HepG2 (cell line): ENCODE results near the gene SLC25A23. TPM values are rescaled to one million over a fixed set of nuclear protein-coding genes. Genes with fewer than 3 reads are reported as not detected.

Source experiments
- ATAC-seq: fragments of 200-7000 bp; cut with Tn5 transposase; 3 replicates; pipeline ENCODE4 v1.9.1; 2020; ENCODE audit warnings: mild to moderate bottlenecking, moderate library complexity
- BruUV-seq: library from RNA; stranded (reverse); fragments of 400-500 nt; replicated peaks from 2 replicates; lab custom pipeline; 2021; lab: Mats Ljungman, UMichigan
- CTCF ChIA-PET: fragments of 300-600 bp; formaldehyde crosslinking; extraction: SDS; loops from one replicate; lab custom pipeline; 2021; ENCODE audit warnings: low total read pairs, inconsistent platforms, low intra/inter-chr PET ratio; lab: Yijun Ruan, JAX
- POLR2A ChIA-PET: fragments of 350-600 bp; sonication (Branson Sonifier 250); formaldehyde crosslinking; loops from one replicate; lab custom pipeline; 2020; ENCODE audit warnings: antibody characterized with exemption, inconsistent platforms; lab: Yijun Ruan, JAX
- DNase-seq: peaks from one replicate; pipeline ENCODE4 v3.0.0-alpha.2; 2015; ENCODE audit warnings: low spot score
- FAIRE-seq: peaks from 3 replicates; lab custom pipeline; 2011; peaks lifted over from hg19 to GRCh38; lab: Jason Lieb, UNC
- H2AFZ ChIP-seq: one replicate; pipeline ENCODE4 v1.6.1; 2011; ENCODE audit warnings: low read length, inconsistent platforms
- H3K27ac ChIP-seq: fragments of 300-600 bp; 3 replicates; pipeline ENCODE4 v1.8.0; 2011; ENCODE audit warnings: mixed run types, mild to moderate bottlenecking, mixed read lengths, low read length, inconsistent platforms; ENCODE audit not compliant: insufficient read depth; ENCODE audit errors: extremely low read length
- H3K27me3 ChIP-seq, 2 experiments: fragments of 200-600 bp in 1 of 2; 2 replicates in 1 of 2; 3 replicates in 1 of 2; pipeline versions ENCODE4 v1.6.0 to v1.8.0; 2011; ENCODE audit warnings: low read length in 2 of 2, mild to moderate bottlenecking in 2 of 2, moderate library complexity in 2 of 2, inconsistent platforms in 1 of 2; ENCODE audit not compliant: insufficient read depth in 2 of 2, control insufficient read depth in 1 of 2
- H3K36me3 ChIP-seq, 2 experiments: fragments of 200-600 bp in 1 of 2; replicated peaks in 1 of 2; 2 replicates in 1 of 2; 3 replicates in 1 of 2; pipeline versions ENCODE4 v1.5.1 to v1.8.0; 2011; ENCODE audit warnings: low read length in 2 of 2, inconsistent platforms in 1 of 2; ENCODE audit not compliant: insufficient read depth in 2 of 2, control insufficient read depth in 1 of 2
- H3K4me1 ChIP-seq: 2 replicates; pipeline ENCODE4 v1.5.1; 2012; ENCODE audit warnings: low read length, inconsistent platforms; ENCODE audit not compliant: insufficient read depth
- H3K4me2 ChIP-seq: 2 replicates; pipeline ENCODE4 v1.6.0; 2011; ENCODE audit warnings: low read depth, low read length, inconsistent platforms
- H3K4me3 ChIP-seq, 3 experiments: fragments of 200-600 bp in 1 of 3; sonication (generic), shearing (Covaris generic) in 1 of 3; replicated peaks in 1 of 3; 2 replicates each; pipeline ENCODE4 v1.5.1; 2011 to 2016; ENCODE audit warnings: low read length in 3 of 3, inconsistent platforms in 2 of 3, low read depth in 2 of 3, mild to moderate bottlenecking in 2 of 3, control low read depth in 1 of 3, mixed read lengths in 1 of 3; ENCODE audit not compliant: insufficient read depth in 1 of 3
- H3K79me2 ChIP-seq: one replicate; pipeline ENCODE4 v1.6.1; 2011; ENCODE audit warnings: low read length, inconsistent platforms; ENCODE audit not compliant: insufficient read depth
- H3K9ac ChIP-seq: 2 replicates; pipeline ENCODE4 v1.6.0; 2011; ENCODE audit warnings: mild to moderate bottlenecking, low read depth, low read length, inconsistent platforms; ENCODE audit not compliant: insufficient read depth
- H3K9me3 ChIP-seq: 2 replicates; pipeline ENCODE4 v1.5.1; 2012; ENCODE audit warnings: mild to moderate bottlenecking, low read length
- H4K20me1 ChIP-seq: 2 replicates; pipeline ENCODE4 v1.6.0; 2011; ENCODE audit warnings: inconsistent platforms, mild to moderate bottlenecking, low read length, moderate library complexity; ENCODE audit not compliant: insufficient read depth
- ETV6 ChIP-seq: sonication (generic); formaldehyde crosslinking; conservative IDR thresholded peaks from 2 replicates; pipeline ENCODE4 v1.4.0; 2020; ENCODE audit warnings: missing genetic modification reagents
- HCFC1 ChIP-seq: fragments of 150-350 bp; IDR thresholded peaks from 2 replicates; pipeline ENCODE4 v1.6.1; 2014; ENCODE audit warnings: low read depth, low read length
- HOXA5 ChIP-seq: sonication (generic); formaldehyde crosslinking; IDR thresholded peaks from 2 replicates; pipeline ENCODE4 v1.4.0; 2020; ENCODE audit warnings: missing genetic modification reagents
- MBD4 ChIP-seq: IDR thresholded peaks from 2 replicates; pipeline ENCODE4 v1.6.1; 2012; ENCODE audit warnings: low read length, inconsistent platforms, borderline replicate concordance
- NFE2L2 ChIP-seq: fragments of 150-350 bp; IDR thresholded peaks from 2 replicates; pipeline ENCODE4 v1.6.1; 2014; ENCODE audit warnings: low read length
- RBAK ChIP-seq: sonication (generic); formaldehyde crosslinking; IDR thresholded peaks from 2 replicates; pipeline ENCODE4 v1.5.1; 2020; ENCODE audit warnings: mild to moderate bottlenecking, missing genetic modification reagents
- REPIN1 ChIP-seq: sonication (generic); formaldehyde crosslinking; IDR thresholded peaks from 2 replicates; pipeline ENCODE4 v1.8.0; 2022; ENCODE audit warnings: missing genetic modification reagents, low read depth, mild to moderate bottlenecking, borderline replicate concordance
- ZNF230 ChIP-seq: sonication (generic); formaldehyde crosslinking; IDR thresholded peaks from 2 replicates; pipeline ENCODE4 v1.4.0; 2020; ENCODE audit warnings: mild to moderate bottlenecking, missing genetic modification reagents
- ZNF773 ChIP-seq: sonication (generic); formaldehyde crosslinking; IDR thresholded peaks from 2 replicates; pipeline ENCODE4 v1.4.0; 2020; ENCODE audit warnings: missing genetic modification reagents, borderline replicate concordance
- WGBS: methylation state at CpG from one replicate; pipeline ENCODE4 v1.1.6; 2017; ENCODE audit warnings: low lambda C conversion rate; 5-methylcytosine and 5-hydroxymethylcytosine counted together
- in situ Hi-C: cut with HindIII; loops from 2 replicates; pipeline ENCODE4 v1.10.0; 2017; ENCODE audit warnings: low pct_unique_long_range_greater_than_20kb; ENCODE audit not compliant: extremely low pct_ligation_motif_present
- intact Hi-C: fragments of 100-400 bp; cut with micrococcal nuclease; formaldehyde crosslinking; loops from one replicate; pipeline ENCODE4 v1.10.0; 2022; ENCODE audit not compliant: unreplicated experiment
- polyA plus RNA-seq, 8 experiments: library from polyadenylated mRNA; depleted of rRNA in 3 of 8; stranded (reverse) in 7 of 8; unstranded in 1 of 8; fragments of >200 nt; fragmentation: Illumina TruSeq in 4 of 8; extraction: Trizol in 4 of 8; gene quantifications; 2 replicates each; pipeline versions ENCODE4 v1.2.1 to v1.2.3, GENCODE V29; 2011 to 2016; ENCODE audit warnings: low read depth in 4 of 8, missing spikeins in 1 of 8, mixed read lengths in 1 of 8; ENCODE audit not compliant: insufficient read depth in 1 of 8
- total RNA-seq, 5 experiments: library from RNA; depleted of rRNA; stranded (reverse); fragments of >200 nt; fragmentation: Illumina TruSeq; extraction: Trizol; gene quantifications; 2 replicates each; pipeline ENCODE4 v1.2.3, GENCODE V29; 2016; ENCODE audit warnings: low read depth in 1 of 5
- TF ChIP-seq, protein P1 (sequence below): sonication (generic); formaldehyde crosslinking; IDR thresholded peaks from 2 replicates; pipeline ENCODE4 v1.9.0; 2022; ENCODE audit warnings: low read depth, missing genetic modification reagents
- TF ChIP-seq, protein P2 (sequence below): sonication (generic); formaldehyde crosslinking; IDR thresholded peaks from 2 replicates; pipeline ENCODE4 v1.5.0; 2020; ENCODE audit warnings: mild to moderate bottlenecking, missing genetic modification reagents, borderline replicate concordance

SLC25A23 gene
- total and polyA plus RNA-seq, 2 of the 13 experiments (the other 11 are each of a cell fraction or from before 2014, with no cell fraction given) = 12.4 to 15.2 TPM

DNA sequence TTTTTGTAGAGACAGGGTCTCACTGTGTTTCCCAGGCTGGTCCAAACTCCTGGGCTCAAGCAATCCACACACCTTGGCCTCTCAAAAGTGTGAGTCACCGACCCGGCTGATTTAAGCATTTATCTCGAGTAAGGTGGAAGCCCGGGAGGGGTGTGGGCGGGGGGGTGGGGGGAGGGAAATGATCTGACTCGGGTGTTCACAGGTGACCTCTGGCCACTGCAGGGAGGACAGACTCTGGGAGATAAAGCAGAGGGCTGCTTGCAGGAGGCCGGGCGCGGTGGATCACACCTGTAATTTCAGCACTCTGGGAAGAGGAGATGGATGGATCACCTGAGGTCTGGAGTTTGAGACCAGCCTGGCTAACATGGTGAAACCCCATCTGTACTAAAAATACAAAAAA lies 14.1 kb upstream of the SLC25A23 start:
- FAIRE-seq (no peak), DNase-seq (no peak), ATAC-seq (no peak)
- in situ Hi-C loops (no loop called here), intact Hi-C loops (no loop called here)
- Histone ChIP-seq H3K9ac (no peak overlapping the region), H3K79me2 (no peaks in the 10 kb centered on the region), H3K27ac (no peak overlapping the region), H3K4me1 (peaks cover 22% of the 10 kb centered on the region; the same call in 1 of the 2 replicates), H3K36me3 (no peaks in the 10 kb centered on the region), H3K4me2 (no peak overlapping the region), H2AFZ (no peak overlapping the region), H3K27me3 (peaks cover under 1% of the 10 kb centered on the region in 2 experiments; a peak in 2 of 5 replicates), H3K4me3 (no peak overlapping the region), H3K9me3 (no peaks in the 10 kb centered on the region), H4K20me1 (no peaks in the 10 kb centered on the region)
- 5% methylated on average over 8 of the region's 9 CpGs for WGBS
- no TSS peak for BruUV-seq
- TF ChIP-seq MBD4 (no peak), ETV6 (CRISPR knock-in tag) (no peak), RBAK (CRISPR knock-in tag) (no peak), ZNF773 (CRISPR knock-in tag) (no peak), HCFC1 (no peak), REPIN1 (CRISPR knock-in tag) (no peak), NFE2L2 (no peak), ZNF230 (no peak), HOXA5 (CRISPR knock-in tag) (no peak)
- TF ChIP-seq, protein P1, sequence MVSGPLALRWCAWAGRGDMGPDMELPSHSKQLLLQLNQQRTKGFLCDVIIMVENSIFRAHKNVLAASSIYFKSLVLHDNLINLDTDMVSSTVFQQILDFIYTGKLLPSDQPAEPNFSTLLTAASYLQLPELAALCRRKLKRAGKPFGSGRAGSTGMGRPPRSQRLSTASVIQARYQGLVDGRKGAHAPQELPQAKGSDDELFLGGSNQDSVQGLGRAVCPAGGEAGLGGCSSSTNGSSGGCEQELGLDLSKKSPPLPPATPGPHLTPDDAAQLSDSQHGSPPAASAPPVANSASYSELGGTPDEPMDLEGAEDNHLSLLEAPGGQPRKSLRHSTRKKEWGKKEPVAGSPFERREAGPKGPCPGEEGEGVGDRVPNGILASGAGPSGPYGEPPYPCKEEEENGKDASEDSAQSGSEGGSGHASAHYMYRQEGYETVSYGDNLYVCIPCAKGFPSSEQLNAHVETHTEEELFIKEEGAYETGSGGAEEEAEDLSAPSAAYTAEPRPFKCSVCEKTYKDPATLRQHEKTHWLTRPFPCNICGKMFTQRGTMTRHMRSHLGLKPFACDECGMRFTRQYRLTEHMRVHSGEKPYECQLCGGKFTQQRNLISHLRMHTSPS (CRISPR knock-in tag) = no peak
- TF ChIP-seq, protein P2, sequence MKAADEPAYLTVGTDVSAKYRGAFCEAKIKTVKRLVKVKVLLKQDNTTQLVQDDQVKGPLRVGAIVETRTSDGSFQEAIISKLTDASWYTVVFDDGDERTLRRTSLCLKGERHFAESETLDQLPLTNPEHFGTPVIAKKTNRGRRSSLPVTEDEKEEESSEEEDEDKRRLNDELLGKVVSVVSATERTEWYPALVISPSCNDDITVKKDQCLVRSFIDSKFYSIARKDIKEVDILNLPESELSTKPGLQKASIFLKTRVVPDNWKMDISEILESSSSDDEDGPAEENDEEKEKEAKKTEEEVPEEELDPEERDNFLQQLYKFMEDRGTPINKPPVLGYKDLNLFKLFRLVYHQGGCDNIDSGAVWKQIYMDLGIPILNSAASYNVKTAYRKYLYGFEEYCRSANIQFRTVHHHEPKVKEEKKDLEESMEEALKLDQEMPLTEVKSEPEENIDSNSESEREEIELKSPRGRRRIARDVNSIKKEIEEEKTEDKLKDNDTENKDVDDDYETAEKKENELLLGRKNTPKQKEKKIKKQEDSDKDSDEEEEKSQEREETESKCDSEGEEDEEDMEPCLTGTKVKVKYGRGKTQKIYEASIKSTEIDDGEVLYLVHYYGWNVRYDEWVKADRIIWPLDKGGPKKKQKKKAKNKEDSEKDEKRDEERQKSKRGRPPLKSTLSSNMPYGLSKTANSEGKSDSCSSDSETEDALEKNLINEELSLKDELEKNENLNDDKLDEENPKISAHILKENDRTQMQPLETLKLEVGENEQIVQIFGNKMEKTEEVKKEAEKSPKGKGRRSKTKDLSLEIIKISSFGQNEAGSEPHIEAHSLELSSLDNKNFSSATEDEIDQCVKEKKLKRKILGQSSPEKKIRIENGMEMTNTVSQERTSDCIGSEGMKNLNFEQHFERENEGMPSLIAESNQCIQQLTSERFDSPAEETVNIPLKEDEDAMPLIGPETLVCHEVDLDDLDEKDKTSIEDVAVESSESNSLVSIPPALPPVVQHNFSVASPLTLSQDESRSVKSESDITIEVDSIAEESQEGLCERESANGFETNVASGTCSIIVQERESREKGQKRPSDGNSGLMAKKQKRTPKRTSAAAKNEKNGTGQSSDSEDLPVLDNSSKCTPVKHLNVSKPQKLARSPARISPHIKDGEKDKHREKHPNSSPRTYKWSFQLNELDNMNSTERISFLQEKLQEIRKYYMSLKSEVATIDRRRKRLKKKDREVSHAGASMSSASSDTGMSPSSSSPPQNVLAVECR (CRISPR knock-in tag) = no peak
- POLR2A ChIA-PET = no interaction called here
- CTCF ChIA-PET = no interaction called here
